Epithelial cell of umbilical artery (primary cell): ENCODE data around the gene MOBP. TPM values are rescaled to one million over a fixed set of nuclear protein-coding genes. Genes with fewer than 3 reads are reported as not detected.

Source experiments
- total RNA-seq: library from RNA; depleted of rRNA; stranded (reverse); fragments of >200 nt; gene quantifications from 2 replicates; pipeline ENCODE4 v1.2.3, GENCODE V29; 2014

MOBP gene, protein sequence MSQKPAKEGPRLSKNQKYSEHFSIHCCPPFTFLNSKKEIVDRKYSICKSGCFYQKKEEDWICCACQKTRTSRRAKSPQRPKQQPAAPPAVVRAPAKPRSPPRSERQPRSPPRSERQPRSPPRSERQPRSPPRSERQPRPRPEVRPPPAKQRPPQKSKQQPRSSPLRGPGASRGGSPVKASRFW
- not detected in 2 replicates for total RNA-seq

DNA sequence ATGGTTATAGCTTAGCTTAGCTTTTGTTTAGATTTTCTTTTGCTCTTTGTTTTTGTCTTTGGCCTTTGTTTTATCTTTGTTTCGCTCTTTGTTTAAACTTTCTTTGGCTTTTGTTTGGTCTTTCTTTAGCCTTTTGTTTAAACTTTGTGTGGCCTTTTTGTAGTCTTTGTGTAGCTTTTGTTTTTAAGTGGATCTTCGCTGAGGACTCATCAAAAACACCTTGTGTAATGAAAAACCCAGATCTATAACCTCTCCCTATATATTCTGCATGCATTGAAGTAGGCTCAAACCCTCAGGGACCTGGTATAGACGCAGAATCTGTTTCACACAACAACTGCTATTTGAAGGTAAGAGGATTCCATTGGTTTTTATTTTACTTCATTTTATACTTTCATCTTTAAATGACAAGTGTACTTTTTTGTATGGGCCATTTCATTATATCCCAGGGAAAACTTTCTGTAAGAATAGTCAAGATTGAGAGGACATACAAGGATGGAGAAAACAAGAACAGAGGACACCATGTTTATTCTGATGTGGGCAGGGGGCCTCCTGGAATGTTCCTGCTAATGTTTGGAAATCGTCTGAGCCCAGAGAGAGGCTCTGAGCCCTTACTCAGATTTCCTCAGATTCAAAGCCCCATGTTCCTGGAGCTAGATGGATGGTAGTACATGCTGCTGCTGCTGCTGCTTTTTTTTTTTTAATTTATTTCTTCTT lies at the start of gene MOBP:
Gene MOBP (plus strand): TSS at position 287 of the 714 bp plus-strand sequence. CDS start 34,390 bp downstream, outside the sequence.

Other genes with a start within 250 kb of the MOBP start
- not detected in 2 replicates for gene CX3CR1, start 187.6 kb upstream of the MOBP start, total RNA-seq
- not detected in 2 replicates for gene CCR8, start 138.0 kb upstream of the MOBP start, total RNA-seq
- gene SLC25A38, start 84.3 kb upstream of the MOBP start, total RNA-seq: 16.7 and 16.9 TPM in 2 replicates
- 1,198 and 1,521 TPM in 2 replicates for gene RPSA, start 61.0 kb upstream of the MOBP start, total RNA-seq